ENCODE results near the gene TIMM10B. TPM values are rescaled to one million over a fixed set of nuclear protein-coding genes. Genes with fewer than 3 reads are reported as not detected.

The TIMM10B gene
- total RNA-seq, 1 donor from 2014 or later = 37.2 TPM

GRCh38 chr11:6455070-6455469 lies 26.2 kb upstream of the TIMM10B start:
- Histone ChIP-seq H3F3A (ENCODE audit: low read depth) (no peaks in the 10 kb centered on the region), H3K9me3 (ENCODE audit: low read depth) (no peaks in the 10 kb centered on the region), H3K79me2 (ENCODE audit: low read depth) (no peaks in the 10 kb centered on the region), H3K36me3 (no peaks in the 10 kb centered on the region), H3K27ac (no peak overlapping the region), H2AFZ (replicated peaks) (no peak overlapping the region), H3K4me2 (no peak overlapping the region), H3K4me1 (no peaks in the 10 kb centered on the region), H3K9ac (no peak overlapping the region), H3K27me3 (no peaks in the 10 kb centered on the region), H4K20me1 (ENCODE audit: low read depth) (no peaks in the 10 kb centered on the region), H3K4me3 (no peak overlapping the region)
- Mint-ChIP-seq H3K27me3 (ENCODE audit: insufficient read depth, low read depth) (no peaks in the 10 kb centered on the region), H3K4me3 (no peak overlapping the region), H3K36me3 (peaks cover 3% of the 10 kb centered on the region), H3K27ac (no peak overlapping the region), H3K4me1 (no peaks in the 10 kb centered on the region), H3K9me3 (no peaks in the 10 kb centered on the region)
- TF ChIP-seq EZH2 (IDR thresholded peaks at IDR 0.05) = no peak
- no peak for TF ChIP-seq CTCF (IDR thresholded peaks at IDR 0.05)
- TF ChIP-seq EZH2phosphoT487 (IDR thresholded peaks at IDR 0.05) = no peak
- no peak for DNase-seq (ENCODE audit: low spot score)

GRCh38 chr11:6456361-6457073 lies 24.8 kb upstream of the TIMM10B start:
- no peak overlapping the region for H2AFZ ChIP-seq (replicated peaks)
- no peaks in the 10 kb centered on the region for H3K79me2 ChIP-seq (ENCODE audit: low read depth)
- no peaks in the 10 kb centered on the region for H3K9me3 Mint-ChIP-seq
- no peak for TF ChIP-seq EZH2phosphoT487 (IDR thresholded peaks at IDR 0.05)
- no peaks in the 10 kb centered on the region for H3F3A ChIP-seq (ENCODE audit: low read depth)
- H3K27me3 Mint-ChIP-seq (ENCODE audit: insufficient read depth, low read depth) = no peaks in the 10 kb centered on the region
- no peaks in the 10 kb centered on the region for H3K27me3 ChIP-seq
- no peak for DNase-seq (ENCODE audit: low spot score)
- H3K36me3 Mint-ChIP-seq = peaks cover 3% of the 10 kb centered on the region
- H4K20me1 ChIP-seq (ENCODE audit: low read depth) = no peaks in the 10 kb centered on the region
- H3K9ac ChIP-seq = no peak overlapping the region
- H3K9me3 ChIP-seq (ENCODE audit: low read depth) = no peaks in the 10 kb centered on the region
- no peak overlapping the region for H3K4me3 ChIP-seq
- no peak overlapping the region for H3K4me2 ChIP-seq
- no peak overlapping the region for H3K27ac Mint-ChIP-seq
- H3K36me3 ChIP-seq = no peaks in the 10 kb centered on the region
- H3K4me1 ChIP-seq = no peaks in the 10 kb centered on the region
- H3K4me1 Mint-ChIP-seq = no peaks in the 10 kb centered on the region
- no peak overlapping the region for H3K27ac ChIP-seq
- H3K4me3 Mint-ChIP-seq = no peak overlapping the region

- Mint-ChIP-seq H3K27ac (no peak overlapping the region), H3K9me3 (no peaks in the 10 kb centered on the region), H3K27me3 (ENCODE audit: insufficient read depth, low read depth) (no peaks in the 10 kb centered on the region), H3K4me1 (no peaks in the 10 kb centered on the region), H3K36me3 (peaks cover 3% of the 10 kb centered on the region), H3K4me3 (no peak overlapping the region)
- no peaks in the 10 kb centered on the region for H4K20me1 ChIP-seq (ENCODE audit: low read depth)
- no peaks in the 10 kb centered on the region for H3K4me1 ChIP-seq
- no peaks in the 10 kb centered on the region for H3K79me2 ChIP-seq (ENCODE audit: low read depth)
- TF ChIP-seq EZH2 (IDR thresholded peaks at IDR 0.05) (no peak), CTCF (IDR thresholded peaks at IDR 0.05) (no peak), EZH2phosphoT487 (IDR thresholded peaks at IDR 0.05) (no peak)
- H3K9ac ChIP-seq = no peak overlapping the region
- no peak overlapping the region for H3K27ac ChIP-seq
- H2AFZ ChIP-seq (replicated peaks) = no peak overlapping the region
- no peaks in the 10 kb centered on the region for H3F3A ChIP-seq (ENCODE audit: low read depth)
- no peaks in the 10 kb centered on the region for H3K36me3 ChIP-seq
- no peak overlapping the region for H3K4me2 ChIP-seq
- no peak for DNase-seq (ENCODE audit: low spot score)
- no peaks in the 10 kb centered on the region for H3K27me3 ChIP-seq
- no peak overlapping the region for H3K4me3 ChIP-seq
- no peaks in the 10 kb centered on the region for H3K9me3 ChIP-seq (ENCODE audit: low read depth)
These were observed 23.6 kb upstream of the TIMM10B start for GRCh38 chr11:6457581-6458320.
